Measurements from ENCODE around the gene CETN1. TPM values are rescaled to one million over a fixed set of nuclear protein-coding genes. Genes with fewer than 3 reads are reported as not detected.

Gene CETN1
- total and polyA plus RNA-seq, 2 experiments from 2014 or later, result not detected

- Histone ChIP-seq H3K27me3 (no peaks in the 10 kb centered on the region), H3K36me3 (no peaks in the 10 kb centered on the region), H3K4me3 (no peak overlapping the region), H3K4me1 (ENCODE audit: low read depth) (peaks cover 5% of the 10 kb centered on the region), H3K9me3 (ENCODE audit: low read depth) (no peaks in the 10 kb centered on the region), H3K27ac (no peak overlapping the region)
- TF ChIP-seq CTCF (IDR thresholded peaks at IDR 0.05; ENCODE audit: low read depth, low read length), result no peak
- peak in 1 of 2 donors; percentile 6 for DNase-seq (ENCODE audit: low read depth in 1 of 2, low spot score in 1 of 2)
These were observed 13.1 kb upstream of the CETN1 start for GRCh38 chr18:567122-567521.

GRCh38 chr18:568731-569130, 11.4 kb upstream of the CETN1 start:
- H3K4me1 ChIP-seq (ENCODE audit: low read depth), result peaks cover 5% of the 10 kb centered on the region
- no peaks in the 10 kb centered on the region for H3K9me3 ChIP-seq (ENCODE audit: low read depth)
- DNase-seq (ENCODE audit: low read depth in 1 of 2, low spot score in 1 of 2), result no peak
- no peak overlapping the region for H3K4me3 ChIP-seq
- no peaks in the 10 kb centered on the region for H3K36me3 ChIP-seq
- H3K27ac ChIP-seq, result no peak overlapping the region
- no peak for TF ChIP-seq CTCF (IDR thresholded peaks at IDR 0.05; ENCODE audit: low read depth, low read length)
- H3K27me3 ChIP-seq, result no peaks in the 10 kb centered on the region

GRCh38 chr18:570256-570655, 9.9 kb upstream of the CETN1 start:
- TF ChIP-seq CTCF (IDR thresholded peaks at IDR 0.05; ENCODE audit: low read depth, low read length), result no peak
- no peak overlapping the region for H3K27ac ChIP-seq
- DNase-seq (ENCODE audit: low read depth in 1 of 2, low spot score in 1 of 2), result no peak
- no peaks in the 10 kb centered on the region for H3K27me3 ChIP-seq
- no peak overlapping the region for H3K4me3 ChIP-seq
- H3K4me1 ChIP-seq (ENCODE audit: low read depth), result no peaks in the 10 kb centered on the region
- H3K36me3 ChIP-seq, result no peaks in the 10 kb centered on the region
- no peaks in the 10 kb centered on the region for H3K9me3 ChIP-seq (ENCODE audit: low read depth)

GRCh38 chr18:570697-571096, 9.5 kb upstream of the CETN1 start:
- Histone ChIP-seq H3K9me3 (ENCODE audit: low read depth) (no peaks in the 10 kb centered on the region), H3K27me3 (no peaks in the 10 kb centered on the region), H3K36me3 (no peaks in the 10 kb centered on the region), H3K27ac (no peak overlapping the region), H3K4me1 (ENCODE audit: low read depth) (no peaks in the 10 kb centered on the region), H3K4me3 (no peak overlapping the region)
- no peak for DNase-seq (ENCODE audit: low read depth in 1 of 2, low spot score in 1 of 2)
- TF ChIP-seq CTCF (IDR thresholded peaks at IDR 0.05; ENCODE audit: low read depth, low read length), result no peak

- TF ChIP-seq CTCF (IDR thresholded peaks at IDR 0.05; ENCODE audit: low read depth, low read length), result no peak
- DNase-seq (ENCODE audit: low read depth in 1 of 2, low spot score in 1 of 2), result peak in 1 of 2 donors; percentile 10
- Histone ChIP-seq H3K4me3 (no peak overlapping the region), H3K4me1 (ENCODE audit: low read depth) (no peaks in the 10 kb centered on the region), H3K27me3 (no peaks in the 10 kb centered on the region), H3K27ac (no peak overlapping the region), H3K36me3 (no peaks in the 10 kb centered on the region), H3K9me3 (ENCODE audit: low read depth) (no peaks in the 10 kb centered on the region)
These were observed 7.9 kb upstream of the CETN1 start for GRCh38 chr18:572091-572830.

Measured in cardiac muscle cell (in vitro differentiated cells and primary cell).